ENCODE measurements around the gene LNX1. TPM values are rescaled to one million over a fixed set of nuclear protein-coding genes. Genes with fewer than 3 reads are reported as not detected.

Gene LNX1
- total RNA-seq, 1 donor from 2014 or later, result 11.8 TPM

GRCh38 chr4:53573696-53574095 lies 17.6 kb downstream of the LNX1 start:
- H3K36me3 ChIP-seq, result no peaks in the 10 kb centered on the region
- no peak for DNase-seq (ENCODE audit: extremely low spot score in 2 of 2)
- H3K4me3 ChIP-seq, result no peak overlapping the region
- H3K27me3 ChIP-seq, result no peaks in the 10 kb centered on the region
- H3K9me3 ChIP-seq, result no peaks in the 10 kb centered on the region
- TF ChIP-seq POLR2A (IDR thresholded peaks at IDR 0.05) (no peak), CTCF (IDR thresholded peaks at IDR 0.05) (no peak), POLR2AphosphoS5 (IDR thresholded peaks at IDR 0.05; ENCODE audit: insufficient read depth in 1 of 2, low read depth in 1 of 2) (no peak)
- intact Hi-C loops (cut with DNase I), result no loop called here
- H3K27ac ChIP-seq, result no peak overlapping the region
- H3K4me1 ChIP-seq, result peaks cover 15% of the 10 kb centered on the region

- Histone ChIP-seq H3K27ac (no peak overlapping the region), H3K27me3 (no peaks in the 10 kb centered on the region), H3K9me3 (no peaks in the 10 kb centered on the region), H3K4me3 (no peak overlapping the region), H3K4me1 (peaks cover 15% of the 10 kb centered on the region), H3K36me3 (no peaks in the 10 kb centered on the region)
- no peak for DNase-seq (ENCODE audit: extremely low spot score in 2 of 2)
- TF ChIP-seq POLR2A (IDR thresholded peaks at IDR 0.05) (no peak), POLR2AphosphoS5 (IDR thresholded peaks at IDR 0.05; ENCODE audit: insufficient read depth in 1 of 2, low read depth in 1 of 2) (no peak), CTCF (IDR thresholded peaks at IDR 0.05) (no peak)
- intact Hi-C loops (cut with DNase I), result no loop called here
These were observed 18.7 kb downstream of the LNX1 start for GRCh38 chr4:53572600-53572994.

GRCh38 chr4:53571936-53572599 lies 19.2 kb downstream of the LNX1 start:
- DNase-seq (ENCODE audit: extremely low spot score in 2 of 2), result no peak
- no peaks in the 10 kb centered on the region for H3K36me3 ChIP-seq
- no peaks in the 10 kb centered on the region for H3K27me3 ChIP-seq
- peaks cover 12% of the 10 kb centered on the region for H3K4me1 ChIP-seq
- intact Hi-C loops (cut with DNase I), result no loop called here
- H3K27ac ChIP-seq, result no peak overlapping the region
- no peak overlapping the region for H3K4me3 ChIP-seq
- H3K9me3 ChIP-seq, result no peaks in the 10 kb centered on the region
- no peak for TF ChIP-seq POLR2AphosphoS5 (IDR thresholded peaks at IDR 0.05; ENCODE audit: insufficient read depth in 1 of 2, low read depth in 1 of 2)
- no peak for TF ChIP-seq CTCF (IDR thresholded peaks at IDR 0.05)
- no peak for TF ChIP-seq POLR2A (IDR thresholded peaks at IDR 0.05)

GRCh38 chr4:53563824-53564223 lies 27.5 kb downstream of the LNX1 start:
- intact Hi-C loops (cut with DNase I), result no loop called here
- Histone ChIP-seq H3K36me3 (no peaks in the 10 kb centered on the region), H3K4me1 (peaks cover 6% of the 10 kb centered on the region), H3K9me3 (no peaks in the 10 kb centered on the region), H3K27me3 (no peaks in the 10 kb centered on the region), H3K27ac (no peak overlapping the region), H3K4me3 (no peak overlapping the region)
- no peak for TF ChIP-seq POLR2AphosphoS5 (IDR thresholded peaks at IDR 0.05; ENCODE audit: insufficient read depth in 1 of 2, low read depth in 1 of 2)
- TF ChIP-seq CTCF (IDR thresholded peaks at IDR 0.05), result no peak
- no peak for TF ChIP-seq POLR2A (IDR thresholded peaks at IDR 0.05)
- no peak for DNase-seq (ENCODE audit: extremely low spot score in 2 of 2)

- H3K9me3 ChIP-seq, result no peaks in the 10 kb centered on the region
- no peak for TF ChIP-seq CTCF (IDR thresholded peaks at IDR 0.05)
- TF ChIP-seq POLR2A (IDR thresholded peaks at IDR 0.05), result no peak
- no peak for TF ChIP-seq POLR2AphosphoS5 (IDR thresholded peaks at IDR 0.05; ENCODE audit: insufficient read depth in 1 of 2, low read depth in 1 of 2)
- no peak for DNase-seq (ENCODE audit: extremely low spot score in 2 of 2)
- no peak overlapping the region for H3K27ac ChIP-seq
- H3K27me3 ChIP-seq, result no peaks in the 10 kb centered on the region
- H3K36me3 ChIP-seq, result no peaks in the 10 kb centered on the region
- intact Hi-C loops (cut with DNase I), result no loop called here
- no peak overlapping the region for H3K4me3 ChIP-seq
- peaks cover 16% of the 10 kb centered on the region for H3K4me1 ChIP-seq
These were observed 28.9 kb downstream of the LNX1 start for GRCh38 chr4:53562409-53562808.

All from vagina (tissue), 2 donors.